SH-SY5Y (cell line): Measurements from ENCODE around the gene OR6J1.

Experiments used
- GATA2 ChIP-seq: IDR thresholded peaks from 2 replicates; pipeline ENCODE4 v1.6.1; 2011; ENCODE audit warnings: mild to moderate bottlenecking, low read depth, low read length
- GATA3 ChIP-seq: IDR thresholded peaks from 2 replicates; pipeline ENCODE4 v1.6.1; 2011; ENCODE audit warnings: low read depth, mild to moderate bottlenecking, low read length, moderate library complexity

DNA sequence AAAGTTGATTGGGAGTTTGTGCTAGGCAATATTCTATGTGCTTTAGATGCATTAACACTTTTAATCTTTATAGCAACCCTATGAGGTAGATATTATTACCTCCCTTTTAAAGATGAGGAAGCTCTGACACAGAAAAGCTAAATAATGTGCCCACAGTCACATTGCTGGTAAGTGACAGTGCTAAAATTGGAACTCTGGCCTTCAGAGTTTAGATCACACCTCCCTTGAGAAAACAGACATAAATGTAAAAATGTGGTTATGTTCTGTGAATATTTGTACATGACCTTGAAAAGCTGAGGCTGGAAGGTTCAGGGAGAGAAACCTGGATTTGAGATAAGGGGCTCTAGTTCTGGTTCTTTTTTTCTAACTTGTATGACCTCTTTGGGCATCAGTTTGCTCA is 44.1 kb downstream of the OR6J1 start:
- TF ChIP-seq GATA3 (no peak), GATA2 (no peak)
